H9 (cell line): Measurements from ENCODE around the gene KTN1. TPM values are rescaled to one million over a fixed set of nuclear protein-coding genes. Genes with fewer than 3 reads are reported as not detected.

Experiments
- DNase-seq: peaks from one replicate; pipeline ENCODE4 v3.0.0-alpha.2; 2017
- H2AFZ ChIP-seq: one replicate; pipeline ENCODE4 v1.6.1; 2013; ENCODE audit warnings: mild to moderate bottlenecking, low read length, control low read depth, moderate library complexity
- H2AK5ac ChIP-seq: 2 replicates; pipeline ENCODE4 v1.6.1; 2013; ENCODE audit warnings: low read length, control low read depth, mixed read lengths; ENCODE audit not compliant: insufficient read length
- H2BK120ac ChIP-seq: one replicate; pipeline ENCODE4 v1.6.1; 2013; ENCODE audit warnings: low read depth, mild to moderate bottlenecking, low read length, control low read depth, inconsistent platforms; ENCODE audit not compliant: poor library complexity, severe bottlenecking
- H2BK12ac ChIP-seq: 2 replicates; pipeline ENCODE4 v1.6.1; 2013; ENCODE audit warnings: low read length, control low read depth, mixed read lengths, low read depth; ENCODE audit not compliant: insufficient read length
- H2BK15ac ChIP-seq: 2 replicates; pipeline ENCODE4 v1.6.1; 2013; ENCODE audit warnings: low read depth, low read length, control low read depth
- H2BK20ac ChIP-seq: one replicate; pipeline ENCODE4 v1.6.1; 2013; ENCODE audit warnings: low read depth, mild to moderate bottlenecking, low read length, control low read depth, inconsistent platforms; ENCODE audit not compliant: poor library complexity, severe bottlenecking
- H2BK5ac ChIP-seq: 2 replicates; pipeline ENCODE4 v1.6.1; 2013; ENCODE audit warnings: low read length, control low read depth, mixed read lengths; ENCODE audit not compliant: insufficient read length
- H3K14ac ChIP-seq: 2 replicates; pipeline ENCODE4 v1.6.1; 2013; ENCODE audit warnings: low read length, control low read depth; ENCODE audit not compliant: insufficient read depth
- H3K18ac ChIP-seq: 2 replicates; pipeline ENCODE4 v1.6.1; 2013; ENCODE audit warnings: low read depth, mild to moderate bottlenecking, mixed read lengths, low read length, control low read depth; ENCODE audit not compliant: insufficient read length
- H3K23ac ChIP-seq: 2 replicates; pipeline ENCODE4 v1.6.1; 2013; ENCODE audit warnings: low read length, control low read depth, mixed read lengths, low read depth; ENCODE audit not compliant: insufficient read length
- H3K23me2 ChIP-seq: 2 replicates; pipeline ENCODE4 v1.6.1; 2013; ENCODE audit warnings: low read depth, mild to moderate bottlenecking, mixed read lengths, low read length, control low read depth; ENCODE audit not compliant: insufficient read length, poor library complexity, severe bottlenecking
- H3K27ac ChIP-seq: 2 replicates; pipeline ENCODE4 v1.5.1; 2013; ENCODE audit warnings: low read length, control low read depth, mixed read lengths, low read depth; ENCODE audit not compliant: insufficient read length
- H3K27me3 ChIP-seq: 2 replicates; pipeline ENCODE4 v1.6.1; 2013; ENCODE audit warnings: low read length, control low read depth, inconsistent platforms; ENCODE audit not compliant: insufficient read depth
- H3K4ac ChIP-seq: 2 replicates; pipeline ENCODE4 v1.6.1; 2013; ENCODE audit warnings: low read depth, mild to moderate bottlenecking, control low read depth, inconsistent platforms, low read length, moderate library complexity
- H3K4me1 ChIP-seq: 2 replicates; pipeline ENCODE4 v1.6.1; 2013; ENCODE audit warnings: low read length, control low read depth, inconsistent platforms; ENCODE audit not compliant: insufficient read depth
- H3K4me2 ChIP-seq: 2 replicates; pipeline ENCODE4 v1.6.1; 2013; ENCODE audit warnings: low read length, control low read depth, mixed read lengths; ENCODE audit not compliant: insufficient read length, insufficient read depth
- H3K56ac ChIP-seq: 2 replicates; pipeline ENCODE4 v1.6.1; 2013; ENCODE audit warnings: low read depth, mild to moderate bottlenecking, mixed read lengths, low read length, control low read depth; ENCODE audit not compliant: insufficient read length
- H3K79me1 ChIP-seq: 2 replicates; pipeline ENCODE4 v1.6.1; 2013; ENCODE audit warnings: low read depth, mild to moderate bottlenecking, moderate library complexity, low read length, control low read depth, inconsistent platforms; ENCODE audit not compliant: insufficient read depth, poor library complexity, severe bottlenecking
- H3K79me2 ChIP-seq: 2 replicates; pipeline ENCODE4 v1.6.1; 2013; ENCODE audit warnings: low read length, control low read depth, inconsistent platforms; ENCODE audit not compliant: insufficient read depth
- H3K9ac ChIP-seq: 2 replicates; pipeline ENCODE4 v1.6.1; 2013; ENCODE audit warnings: low read length, control low read depth, mixed read lengths; ENCODE audit not compliant: insufficient read length; ENCODE audit errors: extremely low read depth
- H3K9me3 ChIP-seq: one replicate; pipeline ENCODE4 v1.6.1; 2013; ENCODE audit warnings: low read depth, low read length, inconsistent platforms; ENCODE audit not compliant: control insufficient read depth
- H3T11ph ChIP-seq: one replicate; pipeline ENCODE4 v1.6.1; 2013; ENCODE audit warnings: mild to moderate bottlenecking, low read length, control low read depth, inconsistent platforms
- H4K20me1 ChIP-seq: one replicate; pipeline ENCODE4 v1.6.1; 2013; ENCODE audit not compliant: control insufficient read depth, insufficient read length, insufficient read depth
- H4K5ac ChIP-seq: 2 replicates; pipeline ENCODE4 v1.6.1; 2013; ENCODE audit warnings: low read depth, mild to moderate bottlenecking, mixed read lengths, low read length, control low read depth; ENCODE audit not compliant: insufficient read length
- H4K8ac ChIP-seq: replicated peaks from 2 replicates; pipeline ENCODE4 v1.6.1; 2013; ENCODE audit warnings: low read length, control low read depth, mixed read lengths, low read depth; ENCODE audit not compliant: insufficient read length
- H4K91ac ChIP-seq: 2 replicates; pipeline ENCODE4 v1.6.1; 2013; ENCODE audit warnings: low read depth, mild to moderate bottlenecking, moderate library complexity, mixed read lengths, low read length, control low read depth; ENCODE audit not compliant: insufficient read length
- H3K27ac Mint-ChIP-seq, 3 experiments: 2 replicates in 2 of 3; 3 replicates in 1 of 3; pipeline ENCODE4 v1.8.0; 2020 to 2021; ENCODE audit warnings: mixed read lengths in 3 of 3, mild to moderate bottlenecking in 1 of 3, moderate library complexity in 1 of 3
- H3K27me3 Mint-ChIP-seq: 2 replicates; pipeline ENCODE4 v1.8.0; 2021; ENCODE audit warnings: low read depth, mild to moderate bottlenecking, moderate library complexity, mixed read lengths
- H3K36me3 Mint-ChIP-seq, 3 experiments: 2 replicates in 2 of 3; 3 replicates in 1 of 3; pipeline ENCODE4 v1.8.0; 2020 to 2021; ENCODE audit warnings: low read depth in 3 of 3, mixed read lengths in 3 of 3; ENCODE audit not compliant: insufficient read depth in 1 of 3
- H3K4me1 Mint-ChIP-seq, 2 experiments: 2 replicates each; pipeline ENCODE4 v1.8.0; 2020; ENCODE audit warnings: mixed read lengths in 2 of 2
- H3K4me3 Mint-ChIP-seq, 2 experiments: 2 replicates in 1 of 2; 3 replicates in 1 of 2; pipeline ENCODE4 v1.8.0; 2020 to 2021; ENCODE audit warnings: mild to moderate bottlenecking in 2 of 2, mixed read lengths in 2 of 2, moderate library complexity in 1 of 2
- H3K9me3 Mint-ChIP-seq, 2 experiments: 2 replicates in 1 of 2; 3 replicates in 1 of 2; pipeline ENCODE4 v1.8.0; 2020; ENCODE audit warnings: mild to moderate bottlenecking in 2 of 2, mixed read lengths in 2 of 2, moderate library complexity in 1 of 2
- WGBS: extraction: QIAGEN DNeasy Blood & Tissue Kit; methylation state at CpG from one replicate; pipeline ENCODE4 v1.1.7; 2013; ENCODE audit warnings: missing lambda C conversion rate, low lambda C conversion rate, mixed read lengths; ENCODE audit not compliant: insufficient read length; ENCODE audit errors: extremely low coverage; 5-methylcytosine and 5-hydroxymethylcytosine counted together
- total RNA-seq: library from RNA; stranded (reverse); gene quantifications from 2 replicates; pipeline ENCODE4 v1.2.1, GENCODE V29; 2021
- TF ChIP-seq, protein P1 (sequence below): fragments of 200-600 bp; sonication (generic); conservative IDR thresholded peaks from 3 replicates; pipeline ENCODE4 v1.8.0; 2021; ENCODE audit warnings: antibody characterized with exemption, mild to moderate bottlenecking

The KTN1 gene
- total RNA-seq, 1 experiment from 2014 or later = 128 TPM

DNA sequence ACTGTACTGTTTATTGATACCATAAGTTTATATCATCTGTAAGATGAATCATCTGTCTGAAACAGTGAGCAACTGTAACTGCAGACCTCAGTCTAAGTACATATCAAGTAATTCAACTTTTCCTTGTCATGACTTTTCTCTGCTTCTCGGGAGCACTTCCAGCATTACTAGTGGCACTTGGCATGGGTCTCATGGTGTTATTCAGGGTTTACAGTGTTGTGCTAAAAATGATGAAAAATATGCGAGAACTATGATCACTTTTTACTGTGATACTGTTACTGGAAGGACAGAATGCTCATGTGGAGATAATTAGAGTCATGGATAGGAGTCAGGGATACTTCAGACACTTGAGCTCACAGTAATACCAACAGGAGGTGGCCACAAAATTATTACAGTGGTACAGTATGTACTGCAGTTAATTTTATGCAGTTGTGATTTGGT is 8.3 kb downstream of the KTN1 start:
- Histone ChIP-seq H2AFZ (no peak overlapping the region), H3K79me2 (peaks cover 44% of the 10 kb centered on the region; the same call in 1 of the 2 replicates), H4K5ac (no peak overlapping the region), H3K14ac (no peak overlapping the region), H2BK20ac (no peak overlapping the region), H2BK15ac (no peak overlapping the region), H2BK12ac (no peak overlapping the region), H3K18ac (no peak overlapping the region), H3K4ac (no peak overlapping the region), H4K91ac (no peak overlapping the region), H3K4me2 (no peak overlapping the region), H2BK5ac (no peak overlapping the region), H3K27ac (no peak overlapping the region), H3T11ph (no peak overlapping the region), H2BK120ac (no peak overlapping the region), H4K8ac (no peak overlapping the region), H3K9me3 (no peaks in the 10 kb centered on the region), H4K20me1 (no peaks in the 10 kb centered on the region), H3K27me3 (no peaks in the 10 kb centered on the region), H3K4me1 (peaks cover 6% of the 10 kb centered on the region; the same call in 1 of the 2 replicates), H3K56ac (no peak overlapping the region), H3K23me2 (no peaks in the 10 kb centered on the region), H3K23ac (no peak overlapping the region), H3K9ac (no peak overlapping the region), H3K79me1 (peaks cover 6% of the 10 kb centered on the region), H2AK5ac (no peak overlapping the region)
- TF ChIP-seq, protein P1, sequence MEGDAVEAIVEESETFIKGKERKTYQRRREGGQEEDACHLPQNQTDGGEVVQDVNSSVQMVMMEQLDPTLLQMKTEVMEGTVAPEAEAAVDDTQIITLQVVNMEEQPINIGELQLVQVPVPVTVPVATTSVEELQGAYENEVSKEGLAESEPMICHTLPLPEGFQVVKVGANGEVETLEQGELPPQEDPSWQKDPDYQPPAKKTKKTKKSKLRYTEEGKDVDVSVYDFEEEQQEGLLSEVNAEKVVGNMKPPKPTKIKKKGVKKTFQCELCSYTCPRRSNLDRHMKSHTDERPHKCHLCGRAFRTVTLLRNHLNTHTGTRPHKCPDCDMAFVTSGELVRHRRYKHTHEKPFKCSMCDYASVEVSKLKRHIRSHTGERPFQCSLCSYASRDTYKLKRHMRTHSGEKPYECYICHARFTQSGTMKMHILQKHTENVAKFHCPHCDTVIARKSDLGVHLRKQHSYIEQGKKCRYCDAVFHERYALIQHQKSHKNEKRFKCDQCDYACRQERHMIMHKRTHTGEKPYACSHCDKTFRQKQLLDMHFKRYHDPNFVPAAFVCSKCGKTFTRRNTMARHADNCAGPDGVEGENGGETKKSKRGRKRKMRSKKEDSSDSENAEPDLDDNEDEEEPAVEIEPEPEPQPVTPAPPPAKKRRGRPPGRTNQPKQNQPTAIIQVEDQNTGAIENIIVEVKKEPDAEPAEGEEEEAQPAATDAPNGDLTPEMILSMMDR = no peak
- Mint-ChIP-seq H3K27ac (no peak overlapping the region; a peak in 2 of 7 replicates), H3K4me3 (no peak overlapping the region), H3K9me3 (no peaks in the 10 kb centered on the region), H3K36me3 (no peaks in the 10 kb centered on the region), H3K27me3 (no peaks in the 10 kb centered on the region), H3K4me1 (peaks cover 39 to 45% of the 10 kb centered on the region in 2 experiments)
- WGBS = no CpG with 5 or more reads among the region's 2 CpGs
- DNase-seq = no peak
